Measurements from ENCODE around the gene CYB5B. TPM values are rescaled to one million over a fixed set of nuclear protein-coding genes. Genes with fewer than 3 reads are reported as not detected.

CYB5B gene
- total RNA-seq, result 66.2 and 68.4 TPM in 2 replicates

GRCh38 chr16:69424053-69424934 is at the start of gene CYB5B:
TSS of gene CYB5B (plus strand) at chr16:69424619. CDS start at chr16:69424684, 65 bp downstream.

Other genes with a start within 250 kb of the CYB5B start
- gene SNTB2, start 237.5 kb upstream of the CYB5B start, total RNA-seq, result 32.6 and 75.7 TPM in 2 replicates
- gene VPS4A, start 113.3 kb upstream of the CYB5B start, total RNA-seq, result 38.4 and 41.5 TPM in 2 replicates
- gene PDF, start 94.0 kb upstream of the CYB5B start, total RNA-seq, result 22.1 and 22.5 TPM in 2 replicates
- gene COG8, start 85.1 kb upstream of the CYB5B start, total RNA-seq, result 30.9 and 34.4 TPM in 2 replicates
- 34.6 and 36.5 TPM in 2 replicates for gene NIP7, start 84.8 kb upstream of the CYB5B start, total RNA-seq
- gene TMED6, start 72.8 kb upstream of the CYB5B start, total RNA-seq, result not detected in 2 replicates
- 7.0 and 16.4 TPM in 2 replicates for gene TERF2, start 38.6 kb upstream of the CYB5B start, total RNA-seq
- gene NFAT5, start 141.3 kb downstream of the CYB5B start, total RNA-seq, result 8.9 and 10.5 TPM in 2 replicates